HepG2 (cell line): ENCODE measurements around the gene NDOR1. TPM values are rescaled to one million over a fixed set of nuclear protein-coding genes. Genes with fewer than 3 reads are reported as not detected.

Source experiments
- ASH2L ChIP-seq: fragments of 300-600, 200-600 bp; sonication (generic); IDR thresholded peaks from 2 replicates; pipeline ENCODE4 v1.7.0; 2017; ENCODE audit warnings: low read depth, mild to moderate bottlenecking, moderate library complexity, mixed read lengths, low read length; ENCODE audit not compliant: insufficient read length
- ATRX ChIP-seq: sonication (generic); formaldehyde crosslinking; IDR thresholded peaks from 2 replicates; pipeline ENCODE4 v1.4.0; 2020; ENCODE audit warnings: missing genetic modification reagents, borderline replicate concordance
- ELF3 ChIP-seq: IDR thresholded peaks from 2 replicates; pipeline ENCODE4 v1.6.1; 2016; ENCODE audit warnings: missing genetic modification reagents, missing compliant biosample characterization
- HNRNPLL ChIP-seq: fragments of 200-400 bp; formaldehyde crosslinking; IDR thresholded peaks from 2 replicates; pipeline ENCODE4 v1.6.1; 2017; ENCODE audit warnings: mild to moderate bottlenecking, low read depth, low read length; ENCODE audit not compliant: poor library complexity, severe bottlenecking
- HOXD1 ChIP-seq: sonication (generic); formaldehyde crosslinking; IDR thresholded peaks from 2 replicates; pipeline ENCODE4 v1.5.0; 2020; ENCODE audit warnings: missing genetic modification reagents
- MTF2 ChIP-seq: sonication (generic); formaldehyde crosslinking; IDR thresholded peaks from 2 replicates; pipeline ENCODE4 v1.5.0; 2020; ENCODE audit warnings: missing genetic modification reagents, borderline replicate concordance
- MYC ChIP-seq: sonication (generic); formaldehyde crosslinking; IDR thresholded peaks from 2 replicates; pipeline ENCODE4 v1.9.0; 2021; ENCODE audit warnings: missing genetic modification reagents, borderline replicate concordance
- NBN ChIP-seq: fragments of 450-650 bp; conservative IDR thresholded peaks from 2 replicates; pipeline ENCODE4 v1.6.1; 2017
- PHB2 ChIP-seq: fragments of 450-650 bp; IDR thresholded peaks from 2 replicates; pipeline ENCODE4 v1.6.1; 2018; ENCODE audit not compliant: partially characterized antibody
- REPIN1 ChIP-seq: sonication (generic); formaldehyde crosslinking; IDR thresholded peaks from 2 replicates; pipeline ENCODE4 v1.8.0; 2022; ENCODE audit warnings: missing genetic modification reagents, low read depth, mild to moderate bottlenecking, borderline replicate concordance
- SALL1 ChIP-seq: sonication (generic); formaldehyde crosslinking; IDR thresholded peaks from 2 replicates; pipeline ENCODE4 v1.8.0; 2022; ENCODE audit warnings: mild to moderate bottlenecking, missing genetic modification reagents
- SOX5 ChIP-seq: IDR thresholded peaks from 2 replicates; pipeline ENCODE4 v1.6.1; 2016; ENCODE audit warnings: borderline replicate concordance
- TEAD2 ChIP-seq: sonication (generic); formaldehyde crosslinking; IDR thresholded peaks from 2 replicates; pipeline ENCODE4 v1.9.0; 2021; ENCODE audit warnings: missing genetic modification reagents
- YY1 ChIP-seq: IDR thresholded peaks from 2 replicates; pipeline ENCODE4 v1.6.1; 2011; ENCODE audit warnings: low read length, low read depth, moderate library complexity, mild to moderate bottlenecking; ENCODE audit not compliant: insufficient read depth, insufficient replicate concordance
- ZBTB25 ChIP-seq: IDR thresholded peaks from 2 replicates; pipeline ENCODE4 v1.6.1; 2018; ENCODE audit warnings: missing genetic modification reagents
- ZBTB7B ChIP-seq: sonication (generic); formaldehyde crosslinking; IDR thresholded peaks from 2 replicates; pipeline ENCODE4 v1.4.0; 2020; ENCODE audit warnings: missing genetic modification reagents
- ZNF205 ChIP-seq: IDR thresholded peaks from 2 replicates; pipeline ENCODE4 v1.6.1; 2018; ENCODE audit warnings: missing biosample characterization, missing genetic modification reagents
- ZNF446 ChIP-seq: sonication (generic); formaldehyde crosslinking; IDR thresholded peaks from 2 replicates; pipeline ENCODE4 v1.5.0; 2020; ENCODE audit warnings: mild to moderate bottlenecking, missing genetic modification reagents
- ZNF746 ChIP-seq: sonication (generic); formaldehyde crosslinking; IDR thresholded peaks from 2 replicates; pipeline ENCODE4 v1.8.0; 2022; ENCODE audit warnings: mild to moderate bottlenecking, missing genetic modification reagents
- ZNF776 ChIP-seq: sonication (generic); formaldehyde crosslinking; IDR thresholded peaks from 2 replicates; pipeline ENCODE4 v1.4.0; 2020; ENCODE audit warnings: mild to moderate bottlenecking, missing genetic modification reagents
- ZNF841 ChIP-seq: sonication (generic); formaldehyde crosslinking; IDR thresholded peaks from 2 replicates; pipeline ENCODE4 v1.8.1; 2023; ENCODE audit warnings: missing genetic modification reagents, borderline replicate concordance
- ZSCAN12 ChIP-seq: sonication (generic); formaldehyde crosslinking; IDR thresholded peaks from 2 replicates; pipeline ENCODE4 v1.9.0; 2021; ENCODE audit warnings: mild to moderate bottlenecking, missing genetic modification reagents
- polyA plus RNA-seq, 8 experiments: library from polyadenylated mRNA; depleted of rRNA in 3 of 8; stranded (reverse) in 7 of 8; unstranded in 1 of 8; fragments of >200 nt; fragmentation: Illumina TruSeq in 4 of 8; extraction: Trizol in 4 of 8; gene quantifications; 2 replicates each; pipeline versions ENCODE4 v1.2.1 to v1.2.3, GENCODE V29; 2011 to 2016; ENCODE audit warnings: low read depth in 4 of 8, missing spikeins in 1 of 8, mixed read lengths in 1 of 8; ENCODE audit not compliant: insufficient read depth in 1 of 8
- total RNA-seq, 5 experiments: library from RNA; depleted of rRNA; stranded (reverse); fragments of >200 nt; fragmentation: Illumina TruSeq; extraction: Trizol; gene quantifications; 2 replicates each; pipeline ENCODE4 v1.2.3, GENCODE V29; 2016; ENCODE audit warnings: low read depth in 1 of 5
- TF ChIP-seq, protein P1 (sequence below): IDR thresholded peaks from 2 replicates; pipeline ENCODE4 v1.6.1; 2016; ENCODE audit warnings: mild to moderate bottlenecking, missing biosample characterization, missing genetic modification reagents
- TF ChIP-seq, protein P2 (sequence below): sonication (generic); formaldehyde crosslinking; IDR thresholded peaks from 2 replicates; pipeline ENCODE4 v1.5.0; 2020; ENCODE audit warnings: missing genetic modification reagents, mild to moderate bottlenecking, borderline replicate concordance
- TF ChIP-seq, protein P3 (sequence below): sonication (generic); formaldehyde crosslinking; IDR thresholded peaks from 2 replicates; pipeline ENCODE4 v1.5.0; 2020; ENCODE audit warnings: mild to moderate bottlenecking, missing genetic modification reagents, moderate library complexity
- TF ChIP-seq, protein P4 (sequence below): sonication (generic); formaldehyde crosslinking; IDR thresholded peaks from 2 replicates; pipeline ENCODE4 v1.5.0; 2020; ENCODE audit warnings: missing genetic modification reagents

The NDOR1 gene
- total and polyA plus RNA-seq, 2 of the 13 experiments (the other 11 are each of a cell fraction or from before 2014, with no cell fraction given) = 3.6 to 8.7 TPM

- TF ChIP-seq REPIN1 (CRISPR knock-in tag) (0 out of 2 replicates have a peak, but pooled peaks have one; percentile 27), ZBTB7B (CRISPR knock-in tag) (peak; percentile 46; the same call in 1 of the 2 replicates), ZNF776 (CRISPR knock-in tag) (peak; percentile 69; the same call in 1 of the 2 replicates), YY1 (peak; percentile 84), SOX5 (CRISPR knock-in tag) (peak; percentile 21; the same call in 1 of the 2 replicates), ZNF205 (CRISPR knock-in tag) (peak; percentile 60; the same call in 1 of the 2 replicates), MTF2 (CRISPR knock-in tag) (no peak), ZNF746 (CRISPR knock-in tag) (peak; percentile 79), ELF3 (CRISPR knock-in tag) (peak; percentile 10; the same call in 1 of the 2 replicates), ASH2L (no peak), ZNF446 (0 out of 2 replicates have a peak, but pooled peaks have one; percentile 55), ZSCAN12 (CRISPR knock-in tag) (peak; percentile 32; the same call in 1 of the 2 replicates), NBN (no peak), ZBTB25 (CRISPR knock-in tag) (peak; percentile 57; the same call in 1 of the 2 replicates), ATRX (no peak), SALL1 (CRISPR knock-in tag) (peak; percentile 72), HOXD1 (CRISPR knock-in tag) (peak; percentile 81; the same call in 1 of the 2 replicates), PHB2 (no peak), TEAD2 (CRISPR knock-in tag) (no peak), MYC (peak; percentile 35), HNRNPLL (peak; percentile 55), ZNF841 (CRISPR knock-in tag) (peak; percentile 79)
- TF ChIP-seq, protein P1, sequence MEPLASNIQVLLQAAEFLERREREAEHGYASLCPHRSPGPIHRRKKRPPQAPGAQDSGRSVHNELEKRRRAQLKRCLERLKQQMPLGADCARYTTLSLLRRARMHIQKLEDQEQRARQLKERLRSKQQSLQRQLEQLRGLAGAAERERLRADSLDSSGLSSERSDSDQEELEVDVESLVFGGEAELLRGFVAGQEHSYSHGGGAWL = peak; percentile 33; the same call in 1 of the 2 replicates
- TF ChIP-seq, protein P2, sequence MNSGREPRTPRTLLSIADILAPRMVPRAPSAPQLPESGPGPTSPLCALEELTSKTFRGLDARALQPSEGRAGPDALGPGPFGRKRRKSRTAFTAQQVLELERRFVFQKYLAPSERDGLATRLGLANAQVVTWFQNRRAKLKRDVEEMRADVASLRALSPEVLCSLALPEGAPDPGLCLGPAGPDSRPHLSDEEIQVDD (CRISPR knock-in tag) = no peak
- TF ChIP-seq, protein P3, sequence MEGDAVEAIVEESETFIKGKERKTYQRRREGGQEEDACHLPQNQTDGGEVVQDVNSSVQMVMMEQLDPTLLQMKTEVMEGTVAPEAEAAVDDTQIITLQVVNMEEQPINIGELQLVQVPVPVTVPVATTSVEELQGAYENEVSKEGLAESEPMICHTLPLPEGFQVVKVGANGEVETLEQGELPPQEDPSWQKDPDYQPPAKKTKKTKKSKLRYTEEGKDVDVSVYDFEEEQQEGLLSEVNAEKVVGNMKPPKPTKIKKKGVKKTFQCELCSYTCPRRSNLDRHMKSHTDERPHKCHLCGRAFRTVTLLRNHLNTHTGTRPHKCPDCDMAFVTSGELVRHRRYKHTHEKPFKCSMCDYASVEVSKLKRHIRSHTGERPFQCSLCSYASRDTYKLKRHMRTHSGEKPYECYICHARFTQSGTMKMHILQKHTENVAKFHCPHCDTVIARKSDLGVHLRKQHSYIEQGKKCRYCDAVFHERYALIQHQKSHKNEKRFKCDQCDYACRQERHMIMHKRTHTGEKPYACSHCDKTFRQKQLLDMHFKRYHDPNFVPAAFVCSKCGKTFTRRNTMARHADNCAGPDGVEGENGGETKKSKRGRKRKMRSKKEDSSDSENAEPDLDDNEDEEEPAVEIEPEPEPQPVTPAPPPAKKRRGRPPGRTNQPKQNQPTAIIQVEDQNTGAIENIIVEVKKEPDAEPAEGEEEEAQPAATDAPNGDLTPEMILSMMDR (CRISPR knock-in tag) = peak; percentile 50
- TF ChIP-seq, protein P4, sequence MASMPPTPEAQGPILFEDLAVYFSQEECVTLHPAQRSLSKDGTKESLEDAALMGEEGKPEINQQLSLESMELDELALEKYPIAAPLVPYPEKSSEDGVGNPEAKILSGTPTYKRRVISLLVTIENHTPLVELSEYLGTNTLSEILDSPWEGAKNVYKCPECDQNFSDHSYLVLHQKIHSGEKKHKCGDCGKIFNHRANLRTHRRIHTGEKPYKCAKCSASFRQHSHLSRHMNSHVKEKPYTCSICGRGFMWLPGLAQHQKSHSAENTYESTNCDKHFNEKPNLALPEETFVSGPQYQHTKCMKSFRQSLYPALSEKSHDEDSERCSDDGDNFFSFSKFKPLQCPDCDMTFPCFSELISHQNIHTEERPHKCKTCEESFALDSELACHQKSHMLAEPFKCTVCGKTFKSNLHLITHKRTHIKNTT = 0 out of 2 replicates have a peak, but pooled peaks have one; percentile 14
Measured at GRCh38 chr9:137254624-137255447, 49.3 kb downstream of the NDOR1 start, which contains the start of gene NELFB (continued).
